NCI-H128 (cell line): ENCODE data around the gene STT3A.

Experiments
- DNase-seq: peaks from one replicate; lab custom pipeline; 2025; ENCODE audit not compliant: unreplicated experiment; lab: John Stamatoyannopoulos, UW

The STT3A gene

GRCh38 chr11:125587480-125587879 lies 5.2 kb upstream of the STT3A start:
- DNase-seq = no peak

- DNase-seq = no peak
Observed at GRCh38 chr11:125588505-125588904, 4.1 kb upstream of the STT3A start.

GRCh38 chr11:125591649-125592304 lies 875 bp upstream of the STT3A start:
- no peak for DNase-seq

- DNase-seq = no peak
Observed at GRCh38 chr11:125593114-125593820, 615 bp downstream of the STT3A start.

GRCh38 chr11:125594958-125595357 lies 2.3 kb downstream of the STT3A start:
- DNase-seq = no peak

- no peak for DNase-seq
Observed at GRCh38 chr11:125600663-125601062, 8.0 kb downstream of the STT3A start.

- no peak for DNase-seq
Observed at GRCh38 chr11:125603207-125603606, 10.6 kb downstream of the STT3A start.

GRCh38 chr11:125605417-125605816 lies 12.8 kb downstream of the STT3A start:
- no peak for DNase-seq

GRCh38 chr11:125609545-125609944 lies 16.9 kb downstream of the STT3A start:
- DNase-seq = no peak

GRCh38 chr11:125618383-125618782 lies 25.7 kb downstream of the STT3A start:
- no peak for DNase-seq

- no peak for DNase-seq
Observed at GRCh38 chr11:125621995-125622394, 29.3 kb downstream of the STT3A start.

- no peak for DNase-seq
Observed at GRCh38 chr11:125623064-125623463, 30.4 kb downstream of the STT3A start.

- no peak for DNase-seq
Observed at GRCh38 chr11:125624756-125625213, 32.1 kb downstream of the STT3A start, which contains the start of gene CHEK1. CHEK1 (plus strand) TSS chr11:125625163; CDS start chr11:125626769, 1,606 bp downstream.

- DNase-seq = no peak
Observed at GRCh38 chr11:125625225-125625629, 32.6 kb downstream of the STT3A start.

- DNase-seq = peak; percentile 75
Observed at GRCh38 chr11:125625630-125626287, 33.1 kb downstream of the STT3A start.

GRCh38 chr11:125626288-125626950 lies 33.8 kb downstream of the STT3A start:
- peak; percentile 52 for DNase-seq

- DNase-seq = no peak
Observed at GRCh38 chr11:125627236-125627910, 34.7 kb downstream of the STT3A start.

GRCh38 chr11:125637840-125638239 lies 45.2 kb downstream of the STT3A start:
- no peak for DNase-seq

GRCh38 chr11:125638315-125638714 lies 45.7 kb downstream of the STT3A start:
- no peak for DNase-seq

GRCh38 chr11:125645871-125646270 lies 53.2 kb downstream of the STT3A start:
- no peak for DNase-seq
